Glutamatergic neuron (in vitro differentiated cells): ENCODE measurements around the gene PRPSAP2. TPM values are rescaled to one million over a fixed set of nuclear protein-coding genes. Genes with fewer than 3 reads are reported as not detected.

Experiments
- DNase-seq: peaks from one replicate; pipeline ENCODE4 v3.0.0; 2022
- H3K27ac Mint-ChIP-seq: one replicate; pipeline ENCODE4 v1.8.0; 2020; ENCODE audit warnings: mild to moderate bottlenecking, mixed read lengths, inconsistent platforms; ENCODE audit not compliant: unreplicated experiment
- H3K27me3 Mint-ChIP-seq: one replicate; pipeline ENCODE4 v1.8.0; 2020; ENCODE audit warnings: mild to moderate bottlenecking, moderate library complexity, mixed read lengths, inconsistent platforms; ENCODE audit not compliant: unreplicated experiment
- H3K36me3 Mint-ChIP-seq: one replicate; pipeline ENCODE4 v1.8.0; 2020; ENCODE audit warnings: mild to moderate bottlenecking, mixed read lengths, inconsistent platforms; ENCODE audit not compliant: unreplicated experiment
- H3K4me1 Mint-ChIP-seq: one replicate; pipeline ENCODE4 v1.8.0; 2020; ENCODE audit warnings: mild to moderate bottlenecking, low read depth, mixed read lengths, inconsistent platforms; ENCODE audit not compliant: unreplicated experiment
- H3K4me3 Mint-ChIP-seq: one replicate; pipeline ENCODE4 v1.8.0; 2020; ENCODE audit warnings: mild to moderate bottlenecking, mixed read lengths, inconsistent platforms; ENCODE audit not compliant: unreplicated experiment
- H3K9me3 Mint-ChIP-seq: one replicate; pipeline ENCODE4 v1.8.0; 2020; ENCODE audit warnings: mild to moderate bottlenecking, moderate library complexity, mixed read lengths, inconsistent platforms; ENCODE audit not compliant: unreplicated experiment
- total RNA-seq: library from RNA; stranded (reverse); fragmentation: NEBNext Ultra II Directional; extraction: Animal tissue kit (Norgen Biotek cat#: 25700); gene quantifications from one replicate; pipeline ENCODE4 v1.2.1, GENCODE V29; 2021; ENCODE audit not compliant: unreplicated experiment
- TF ChIP-seq, protein P1 (sequence below): fragments of 200-600 bp; sonication (generic); IDR thresholded peaks from one replicate; pipeline ENCODE4 v1.5.0; 2021; ENCODE audit not compliant: partially characterized antibody, unreplicated experiment

PRPSAP2 gene
- total RNA-seq, 1 donor from 2014 or later, result 76.0 TPM

GRCh38 chr17:18932360-18933055 lies 74.6 kb downstream of the PRPSAP2 start:
- Mint-ChIP-seq H3K36me3 (peaks cover 4% of the 10 kb centered on the region), H3K27me3 (peaks cover 2% of the 10 kb centered on the region), H3K4me3 (no peak overlapping the region), H3K4me1 (peaks cover 5% of the 10 kb centered on the region), H3K27ac (no peak overlapping the region), H3K9me3 (peaks cover 1% of the 10 kb centered on the region)
- TF ChIP-seq, protein P1, sequence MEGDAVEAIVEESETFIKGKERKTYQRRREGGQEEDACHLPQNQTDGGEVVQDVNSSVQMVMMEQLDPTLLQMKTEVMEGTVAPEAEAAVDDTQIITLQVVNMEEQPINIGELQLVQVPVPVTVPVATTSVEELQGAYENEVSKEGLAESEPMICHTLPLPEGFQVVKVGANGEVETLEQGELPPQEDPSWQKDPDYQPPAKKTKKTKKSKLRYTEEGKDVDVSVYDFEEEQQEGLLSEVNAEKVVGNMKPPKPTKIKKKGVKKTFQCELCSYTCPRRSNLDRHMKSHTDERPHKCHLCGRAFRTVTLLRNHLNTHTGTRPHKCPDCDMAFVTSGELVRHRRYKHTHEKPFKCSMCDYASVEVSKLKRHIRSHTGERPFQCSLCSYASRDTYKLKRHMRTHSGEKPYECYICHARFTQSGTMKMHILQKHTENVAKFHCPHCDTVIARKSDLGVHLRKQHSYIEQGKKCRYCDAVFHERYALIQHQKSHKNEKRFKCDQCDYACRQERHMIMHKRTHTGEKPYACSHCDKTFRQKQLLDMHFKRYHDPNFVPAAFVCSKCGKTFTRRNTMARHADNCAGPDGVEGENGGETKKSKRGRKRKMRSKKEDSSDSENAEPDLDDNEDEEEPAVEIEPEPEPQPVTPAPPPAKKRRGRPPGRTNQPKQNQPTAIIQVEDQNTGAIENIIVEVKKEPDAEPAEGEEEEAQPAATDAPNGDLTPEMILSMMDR, result no peak
- no peak for DNase-seq

DNA sequence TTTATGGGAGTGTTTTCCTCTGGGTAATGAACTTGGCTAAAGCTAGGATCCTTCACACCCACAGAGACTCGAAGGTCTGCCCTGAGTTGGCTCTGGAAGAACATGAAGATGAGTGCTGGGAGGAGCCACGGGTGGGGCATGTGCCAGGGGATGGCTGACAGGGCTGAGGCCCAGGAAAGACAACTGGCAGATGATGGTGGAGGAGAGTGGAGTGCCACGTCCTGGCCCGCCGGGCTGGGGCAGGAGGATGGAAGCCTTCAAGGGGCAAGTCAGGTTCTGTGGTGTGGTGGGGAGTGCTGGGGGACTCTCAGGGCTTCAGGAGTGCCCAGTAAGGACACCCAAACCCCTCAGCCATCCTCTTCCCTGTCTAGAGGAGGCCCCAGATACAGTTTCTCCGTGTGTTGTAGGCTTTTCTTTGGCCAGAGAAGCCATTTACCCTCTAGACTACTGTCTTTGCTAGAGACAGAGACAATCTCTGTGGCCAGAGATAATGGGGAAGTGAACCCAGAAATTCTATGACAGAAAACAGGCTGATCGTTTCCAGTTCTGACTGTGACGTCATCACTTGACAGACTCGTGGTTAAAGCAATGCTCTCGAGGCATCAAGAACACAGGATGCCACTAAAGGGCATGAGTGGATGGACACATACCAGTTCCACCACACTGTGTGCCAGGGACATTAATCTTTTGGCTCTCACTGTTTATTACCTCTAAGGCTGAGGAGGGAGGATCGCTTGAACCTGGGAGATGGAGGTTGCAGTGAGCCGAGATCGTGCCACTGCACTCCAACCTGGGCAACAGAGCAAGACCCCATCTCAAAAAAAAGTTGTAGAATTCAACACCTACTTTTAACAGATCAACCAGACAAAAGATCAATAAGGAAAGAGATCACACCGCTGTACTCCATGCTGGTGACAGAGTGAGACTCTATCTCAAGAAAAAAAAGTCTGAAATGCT lies 75.4 kb downstream of the PRPSAP2 start:
- no peak for DNase-seq
- H3K9me3 Mint-ChIP-seq, result peaks cover 1% of the 10 kb centered on the region
- peaks cover 4% of the 10 kb centered on the region for H3K4me1 Mint-ChIP-seq
- H3K27ac Mint-ChIP-seq, result no peak overlapping the region
- peaks cover 4% of the 10 kb centered on the region for H3K36me3 Mint-ChIP-seq
- H3K27me3 Mint-ChIP-seq, result peaks cover 2% of the 10 kb centered on the region
- TF ChIP-seq, protein P1, result no peak
- H3K4me3 Mint-ChIP-seq, result no peak overlapping the region

- TF ChIP-seq, protein P1, result no peak
- DNase-seq, result no peak
- Mint-ChIP-seq H3K36me3 (peaks cover under 1% of the 10 kb centered on the region), H3K27me3 (no peaks in the 10 kb centered on the region), H3K4me1 (no peaks in the 10 kb centered on the region), H3K27ac (no peak overlapping the region), H3K9me3 (no peaks in the 10 kb centered on the region), H3K4me3 (no peak overlapping the region)
Observed at GRCh38 chr17:18937981-18938691, 80.2 kb downstream of the PRPSAP2 start.

- no peaks in the 10 kb centered on the region for H3K4me1 Mint-ChIP-seq
- no peaks in the 10 kb centered on the region for H3K27me3 Mint-ChIP-seq
- TF ChIP-seq, protein P1, result no peak
- no peak for DNase-seq
- H3K4me3 Mint-ChIP-seq, result no peak overlapping the region
- no peak overlapping the region for H3K27ac Mint-ChIP-seq
- H3K36me3 Mint-ChIP-seq, result no peaks in the 10 kb centered on the region
- no peaks in the 10 kb centered on the region for H3K9me3 Mint-ChIP-seq
Observed at GRCh38 chr17:18938692-18939023, 80.7 kb downstream of the PRPSAP2 start.
